Natural killer cell treated with Interleukin-12 subunit alpha and Interleukin-12 subunit beta and Interleukin-15 and Interleukin-18, amount 100 ng/mL, for 72 hours (primary cell): ENCODE measurements around the gene PIK3C2G. TPM values are rescaled to one million over a fixed set of nuclear protein-coding genes. Genes with fewer than 3 reads are reported as not detected.

Source experiments
- ATAC-seq, 2 donors: fragments of 150-1000 bp; cut with Tn5 transposase in 1 of 2; sonication (Bioruptor Pico), chemical (Tn5 transposase) in 1 of 2; 2 replicates each; pipeline ENCODE4 v1.10.0; 2021
- DNase-seq: peaks from one replicate; pipeline ENCODE4 v3.0.0; 2022; ENCODE audit warnings: low spot score
- H3K27ac Mint-ChIP-seq, 2 donors: 1 replicate in 1 of 2; 2 replicates in 1 of 2; pipeline ENCODE4 v1.8.0; 2022; ENCODE audit warnings: mixed read lengths in 2 of 2, mild to moderate bottlenecking in 1 of 2, moderate library complexity in 1 of 2
- H3K27me3 Mint-ChIP-seq, 2 donors: 1 replicate in 1 of 2; 2 replicates in 1 of 2; pipeline ENCODE4 v1.8.0; 2022; ENCODE audit warnings: mixed read lengths in 2 of 2
- H3K36me3 Mint-ChIP-seq: one replicate; pipeline ENCODE4 v1.8.0; 2022; ENCODE audit warnings: mixed read lengths
- H3K4me1 Mint-ChIP-seq, 2 donors: 1 replicate in 1 of 2; 2 replicates in 1 of 2; pipeline ENCODE4 v1.8.0; 2022; ENCODE audit warnings: low read depth in 2 of 2, mixed read lengths in 2 of 2, mild to moderate bottlenecking in 1 of 2
- H3K4me3 Mint-ChIP-seq: one replicate; pipeline ENCODE4 v1.8.0; 2022; ENCODE audit warnings: mixed read lengths
- H3K9me3 Mint-ChIP-seq: 2 replicates; pipeline ENCODE4 v1.8.0; 2022; ENCODE audit warnings: mixed read lengths
- total RNA-seq, 2 donors: library from RNA; stranded (reverse); gene quantifications; one replicate each; pipeline ENCODE4 v1.2.3, GENCODE V29; 2022

PIK3C2G gene
- total RNA-seq, 2 donors from 2014 or later: not detected

DNA sequence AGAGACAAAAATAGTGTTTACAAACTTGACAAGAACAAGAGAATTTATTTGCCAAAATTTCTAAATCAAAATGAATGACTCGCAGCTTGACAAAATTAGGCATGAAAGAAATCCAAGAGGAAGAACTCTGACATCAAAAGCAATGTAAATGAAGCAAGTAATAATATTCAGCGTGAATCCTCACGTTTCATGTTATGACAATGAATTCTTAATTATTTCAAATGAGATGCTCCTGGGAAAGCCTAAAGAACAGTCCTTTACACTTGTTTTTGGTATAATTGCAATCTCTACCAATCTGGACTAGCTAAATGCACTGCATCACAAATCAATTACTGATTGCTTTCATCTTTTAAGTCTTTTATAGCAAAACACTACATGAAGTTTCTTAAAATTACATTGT lies 29.1 kb downstream of the PIK3C2G start:
- Mint-ChIP-seq H3K4me3 (no peak overlapping the region), H3K27ac (no peak overlapping the region), H3K9me3 (no peaks in the 10 kb centered on the region), H3K36me3 (no peaks in the 10 kb centered on the region), H3K27me3 (no peaks in the 10 kb centered on the region), H3K4me1 (no peaks in the 10 kb centered on the region)
- no peak for ATAC-seq
- no peak for DNase-seq

DNA sequence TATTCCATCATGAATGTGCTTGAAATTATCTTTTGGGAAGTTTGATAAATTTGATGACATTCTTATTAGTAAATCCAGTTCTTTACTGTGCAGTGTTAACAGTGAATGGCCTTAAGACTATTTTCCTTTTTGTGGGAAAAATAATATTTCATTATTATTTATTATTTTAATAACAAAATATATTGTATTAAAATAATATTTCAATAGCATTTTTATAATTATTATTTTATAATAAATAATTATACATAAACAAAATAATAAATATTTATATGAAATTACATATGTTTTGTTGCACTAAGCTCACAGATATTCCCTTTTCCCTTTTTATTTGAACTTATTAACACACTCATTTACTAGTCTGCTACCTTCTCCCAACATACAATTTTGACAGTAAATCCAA lies 33.6 kb downstream of the PIK3C2G start:
- H3K4me3 Mint-ChIP-seq: no peak overlapping the region
- no peaks in the 10 kb centered on the region for H3K4me1 Mint-ChIP-seq
- H3K27ac Mint-ChIP-seq: no peak overlapping the region
- no peaks in the 10 kb centered on the region for H3K36me3 Mint-ChIP-seq
- ATAC-seq: no peak
- peaks cover 5% of the 10 kb centered on the region for H3K9me3 Mint-ChIP-seq
- H3K27me3 Mint-ChIP-seq: no peaks in the 10 kb centered on the region
- no peak for DNase-seq

- Mint-ChIP-seq H3K4me3 (no peak overlapping the region), H3K27me3 (no peaks in the 10 kb centered on the region), H3K36me3 (peaks cover 4% of the 10 kb centered on the region), H3K9me3 (peaks cover 9% of the 10 kb centered on the region), H3K27ac (no peak overlapping the region), H3K4me1 (no peaks in the 10 kb centered on the region)
- ATAC-seq: no peak
- no peak for DNase-seq
Observed at GRCh38 chr12:18296201-18296908, 35.0 kb downstream of the PIK3C2G start.

DNA sequence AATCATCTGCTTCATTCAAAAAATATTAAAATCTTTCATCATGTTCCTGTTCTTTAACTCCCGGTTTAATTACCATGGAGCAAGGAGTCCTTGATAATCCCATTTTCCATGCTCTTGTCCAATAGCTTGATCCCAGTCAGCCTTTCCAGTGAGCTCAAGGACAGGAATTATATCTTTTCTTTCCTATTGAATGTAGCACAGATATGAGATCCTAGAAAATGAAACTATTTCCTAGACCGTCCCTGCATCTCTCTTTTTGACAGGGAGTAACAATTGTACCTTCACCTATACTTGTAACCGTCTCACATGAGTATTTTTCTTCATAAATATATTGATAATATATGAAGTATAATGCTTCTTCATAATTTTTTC lies 35.6 kb downstream of the PIK3C2G start:
- ATAC-seq (no peak), DNase-seq (no peak)
- H3K27ac Mint-ChIP-seq: no peak overlapping the region
- H3K27me3 Mint-ChIP-seq: no peaks in the 10 kb centered on the region
- no peak overlapping the region for H3K4me3 Mint-ChIP-seq
- H3K9me3 Mint-ChIP-seq: peaks cover 9% of the 10 kb centered on the region
- H3K36me3 Mint-ChIP-seq: peaks cover 4% of the 10 kb centered on the region
- no peaks in the 10 kb centered on the region for H3K4me1 Mint-ChIP-seq

DNA sequence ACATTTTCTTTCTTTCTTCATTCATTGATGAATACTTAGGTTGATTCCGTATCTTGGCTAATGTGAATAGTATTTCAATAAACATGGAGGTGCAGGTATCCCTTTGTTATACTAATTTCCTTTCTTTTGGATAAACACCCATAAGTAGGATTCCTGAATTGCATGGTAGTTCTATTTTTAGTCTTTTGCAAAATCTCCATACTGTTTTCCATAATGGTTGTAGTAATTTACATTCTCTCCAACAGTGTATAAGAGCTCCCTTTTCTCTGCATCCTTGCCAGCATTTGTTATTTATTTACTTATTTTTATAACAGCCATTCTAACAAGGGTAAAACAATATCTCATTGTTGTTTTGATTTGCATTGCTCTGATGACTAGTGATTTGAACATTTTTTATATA lies 36.6 kb downstream of the PIK3C2G start:
- Mint-ChIP-seq H3K36me3 (peaks cover 4% of the 10 kb centered on the region), H3K27me3 (no peaks in the 10 kb centered on the region), H3K27ac (no peak overlapping the region), H3K4me1 (no peaks in the 10 kb centered on the region), H3K4me3 (no peak overlapping the region), H3K9me3 (peaks cover 9% of the 10 kb centered on the region)
- DNase-seq: no peak
- no peak for ATAC-seq

GRCh38 chr12:18302809-18303430 lies 41.6 kb downstream of the PIK3C2G start:
- no peak overlapping the region for H3K4me3 Mint-ChIP-seq
- peaks cover 4% of the 10 kb centered on the region for H3K36me3 Mint-ChIP-seq
- ATAC-seq: no peak
- no peaks in the 10 kb centered on the region for H3K4me1 Mint-ChIP-seq
- H3K27ac Mint-ChIP-seq: no peak overlapping the region
- H3K9me3 Mint-ChIP-seq: peaks cover 12% of the 10 kb centered on the region
- no peak for DNase-seq
- no peaks in the 10 kb centered on the region for H3K27me3 Mint-ChIP-seq

DNA sequence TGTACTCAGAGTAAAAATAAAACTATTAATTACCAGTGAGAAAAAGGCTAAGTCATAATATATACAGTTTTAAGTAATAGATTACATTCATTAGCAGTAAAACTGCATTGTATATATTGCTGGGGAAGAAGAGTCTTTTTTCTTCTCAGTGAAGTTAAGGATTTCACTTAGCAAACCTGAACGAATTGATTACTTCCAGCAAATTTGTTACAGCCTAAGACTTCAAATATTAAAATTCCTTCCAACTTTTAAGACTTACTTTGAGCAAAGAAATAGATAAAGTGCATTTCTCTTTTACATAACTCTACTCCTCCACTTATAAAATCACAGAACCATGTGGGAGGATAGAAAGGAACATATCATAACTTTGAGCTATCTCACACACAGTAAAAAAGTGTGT lies 43.3 kb downstream of the PIK3C2G start:
- Mint-ChIP-seq H3K4me3 (no peak overlapping the region), H3K27ac (no peak overlapping the region), H3K27me3 (no peaks in the 10 kb centered on the region), H3K36me3 (peaks cover 4% of the 10 kb centered on the region), H3K4me1 (no peaks in the 10 kb centered on the region), H3K9me3 (peaks cover 7% of the 10 kb centered on the region)
- DNase-seq (no peak), ATAC-seq (no peak)

DNA sequence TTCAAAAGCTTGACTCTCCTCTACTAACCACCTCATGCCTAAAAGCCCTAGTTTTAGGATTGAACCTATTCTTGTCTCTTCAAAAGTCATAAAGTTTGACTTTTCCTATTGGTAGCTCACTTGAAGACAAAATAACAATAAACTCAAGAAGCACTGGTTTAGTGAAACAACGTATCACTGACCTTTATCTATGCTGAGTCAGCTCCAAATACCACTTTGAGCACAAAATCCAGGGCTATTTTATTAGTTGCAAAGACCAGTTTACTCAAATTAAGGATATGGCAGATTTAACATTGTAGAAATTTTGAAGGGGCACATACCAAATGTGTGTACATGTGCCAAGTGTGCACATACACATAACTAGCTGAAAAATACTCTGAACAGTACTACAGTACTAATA lies 45.0 kb downstream of the PIK3C2G start:
- H3K27ac Mint-ChIP-seq: no peak overlapping the region
- no peaks in the 10 kb centered on the region for H3K36me3 Mint-ChIP-seq
- no peak for DNase-seq
- no peaks in the 10 kb centered on the region for H3K27me3 Mint-ChIP-seq
- peaks cover 3% of the 10 kb centered on the region for H3K9me3 Mint-ChIP-seq
- no peak overlapping the region for H3K4me3 Mint-ChIP-seq
- no peaks in the 10 kb centered on the region for H3K4me1 Mint-ChIP-seq
- ATAC-seq: no peak

GRCh38 chr12:18313306-18313705 lies 52.0 kb downstream of the PIK3C2G start:
- H3K27me3 Mint-ChIP-seq: no peaks in the 10 kb centered on the region
- peaks cover 2% of the 10 kb centered on the region for H3K9me3 Mint-ChIP-seq
- DNase-seq (no peak), ATAC-seq (no peak)
- H3K27ac Mint-ChIP-seq: no peak overlapping the region
- H3K4me3 Mint-ChIP-seq: no peak overlapping the region
- H3K4me1 Mint-ChIP-seq: no peaks in the 10 kb centered on the region
- no peaks in the 10 kb centered on the region for H3K36me3 Mint-ChIP-seq

DNA sequence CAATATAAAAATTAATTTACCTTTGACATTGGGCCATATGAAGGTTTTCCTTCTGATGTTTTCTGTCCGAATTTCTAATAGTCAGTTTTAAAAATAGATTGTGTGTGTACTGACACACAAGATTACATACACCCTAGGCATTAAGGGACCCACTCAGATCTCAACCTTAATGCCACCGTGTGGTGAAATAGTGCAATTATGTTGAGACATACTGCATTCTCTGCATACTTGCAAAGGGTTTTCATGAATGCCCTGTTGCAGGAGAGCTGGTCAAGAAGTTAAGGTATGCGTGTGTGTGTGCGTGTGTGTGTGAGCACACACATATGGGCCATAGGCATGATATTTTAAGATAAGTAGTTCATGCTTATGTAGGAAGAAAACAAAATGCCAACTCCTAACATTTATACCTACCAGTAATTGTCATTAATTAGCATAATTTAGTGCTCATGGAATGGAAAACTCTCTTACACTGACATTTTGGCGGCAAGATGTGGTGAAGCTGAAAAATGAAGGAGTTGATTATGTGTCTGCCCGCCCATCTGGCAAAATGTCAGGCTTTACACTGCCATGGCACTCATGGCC lies 58.8 kb downstream of the PIK3C2G start:
- H3K27me3 Mint-ChIP-seq: no peaks in the 10 kb centered on the region
- no peaks in the 10 kb centered on the region for H3K4me1 Mint-ChIP-seq
- H3K9me3 Mint-ChIP-seq: peaks cover 1% of the 10 kb centered on the region
- no peaks in the 10 kb centered on the region for H3K36me3 Mint-ChIP-seq
- H3K4me3 Mint-ChIP-seq: no peak overlapping the region
- no peak overlapping the region for H3K27ac Mint-ChIP-seq
- ATAC-seq (no peak), DNase-seq (no peak)

DNA sequence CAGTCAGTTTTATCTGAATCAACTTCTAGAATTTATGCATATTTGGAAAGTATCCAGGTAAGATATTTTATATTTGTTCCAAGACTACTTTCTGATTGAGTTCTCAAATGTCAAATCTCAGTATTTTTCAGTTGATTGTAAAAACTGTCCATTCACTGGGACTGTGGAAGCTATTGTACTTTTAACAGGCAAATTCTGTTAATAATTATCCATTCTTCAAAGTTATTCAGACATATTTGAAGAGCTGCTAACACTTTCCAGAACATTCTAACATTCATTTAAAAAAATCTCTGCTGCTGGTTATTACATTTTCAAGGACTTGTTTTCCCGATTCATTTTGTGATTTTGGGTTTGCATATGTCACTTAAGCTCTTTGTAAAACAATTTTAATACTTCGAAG lies 59.7 kb downstream of the PIK3C2G start:
- Mint-ChIP-seq H3K27me3 (no peaks in the 10 kb centered on the region), H3K36me3 (no peaks in the 10 kb centered on the region), H3K4me3 (no peak overlapping the region), H3K9me3 (peaks cover 7% of the 10 kb centered on the region), H3K27ac (no peak overlapping the region), H3K4me1 (no peaks in the 10 kb centered on the region)
- no peak for ATAC-seq
- no peak for DNase-seq

DNA sequence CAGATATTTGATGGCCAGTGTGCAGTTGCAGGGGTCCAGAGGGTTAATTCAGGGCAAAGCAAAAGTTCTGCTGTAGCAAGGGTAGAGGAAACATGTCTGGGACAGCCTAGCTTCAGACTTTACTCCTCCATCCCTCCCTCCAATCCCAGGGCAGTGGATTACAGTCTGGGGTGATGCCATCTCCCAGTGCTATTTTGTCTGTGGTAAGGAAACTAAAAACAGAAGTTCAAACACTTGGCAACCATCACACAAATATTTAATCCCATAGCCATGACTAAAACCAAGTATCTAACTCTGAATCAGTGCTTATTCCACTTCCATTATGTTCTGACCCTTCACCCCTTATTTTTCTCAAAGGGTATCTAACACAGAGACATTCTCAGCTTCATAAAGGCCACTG lies 61.8 kb downstream of the PIK3C2G start:
- Mint-ChIP-seq H3K4me3 (no peak overlapping the region), H3K36me3 (no peaks in the 10 kb centered on the region), H3K27ac (no peak overlapping the region), H3K4me1 (no peaks in the 10 kb centered on the region), H3K27me3 (no peaks in the 10 kb centered on the region), H3K9me3 (peaks cover 7% of the 10 kb centered on the region)
- no peak for DNase-seq
- ATAC-seq: no peak

DNA sequence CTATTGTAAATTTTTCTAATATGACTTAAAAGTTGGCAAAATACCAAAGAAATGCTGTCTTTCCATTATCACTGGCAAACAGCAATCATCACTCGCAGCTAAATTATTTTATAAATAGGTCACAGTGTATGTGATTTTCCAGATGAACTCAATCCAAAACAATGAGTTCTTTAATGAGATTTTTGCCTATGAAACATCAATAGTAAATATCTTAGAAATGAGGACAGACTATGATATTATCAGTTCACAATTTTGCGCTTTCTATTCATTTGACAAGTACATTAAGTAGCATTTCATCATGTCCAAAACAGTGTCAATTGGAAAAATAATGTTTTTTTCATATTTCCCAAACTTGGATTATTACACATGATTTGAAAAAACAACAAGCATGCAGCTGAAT lies 65.7 kb downstream of the PIK3C2G start:
- Mint-ChIP-seq H3K27ac (no peak overlapping the region), H3K27me3 (no peaks in the 10 kb centered on the region), H3K36me3 (no peaks in the 10 kb centered on the region), H3K4me1 (no peaks in the 10 kb centered on the region), H3K4me3 (no peak overlapping the region), H3K9me3 (peaks cover 10% of the 10 kb centered on the region)
- ATAC-seq: no peak
- no peak for DNase-seq

DNA sequence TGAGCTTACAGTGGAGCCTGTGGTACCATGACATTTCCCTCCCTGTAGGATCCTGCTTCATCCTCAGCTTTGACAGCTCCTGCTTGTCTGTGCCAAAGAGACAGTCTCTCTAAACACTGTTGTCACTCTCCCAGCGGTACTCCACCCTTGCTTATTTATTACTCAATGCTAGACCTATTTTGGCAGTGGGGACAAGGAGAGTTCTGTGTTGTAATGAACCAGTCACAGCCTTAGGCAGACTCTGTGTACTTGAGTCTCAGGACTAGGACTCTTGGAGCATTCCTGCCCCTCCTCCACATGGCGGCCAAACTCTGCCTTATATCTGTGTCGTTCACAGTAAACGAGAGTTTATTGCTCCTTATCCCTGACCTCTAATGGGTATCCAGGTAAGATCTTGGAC lies 70.9 kb downstream of the PIK3C2G start:
- no peaks in the 10 kb centered on the region for H3K36me3 Mint-ChIP-seq

More for the DNA sequence above, 70.9 kb downstream of the PIK3C2G start:
- Mint-ChIP-seq H3K27me3 (no peaks in the 10 kb centered on the region), H3K27ac (no peak overlapping the region), H3K4me3 (no peak overlapping the region), H3K4me1 (no peaks in the 10 kb centered on the region), H3K9me3 (peaks cover 3% of the 10 kb centered on the region)
- no peak for DNase-seq
- ATAC-seq: no peak
